WTC11 (cell line): ENCODE data around the gene TPGS1. TPM values are rescaled to one million over a fixed set of nuclear protein-coding genes. Genes with fewer than 3 reads are reported as not detected.

Source experiments
- ATAC-seq: fragments of 200-7000 bp; cut with Tn5 transposase; 2 replicates; pipeline ENCODE4 v1.10.0; 2021; ENCODE audit warnings: mild to moderate bottlenecking, moderate library complexity
- CTCF ChIA-PET: fragments of 300-600 bp; sonication (Branson Sonifier 250); formaldehyde crosslinking; loops from one replicate; lab custom pipeline; 2021; ENCODE audit warnings: antibody characterized with exemption; lab: Charles Lee
- POLR2A ChIA-PET: fragments of 350-600 bp; sonication (Branson Sonifier 250); formaldehyde crosslinking; loops from one replicate; lab custom pipeline; 2021; ENCODE audit warnings: antibody characterized with exemption; lab: Charles Lee
- DNase-seq: peaks from one replicate; pipeline ENCODE4 v3.0.0; 2021; ENCODE audit warnings: low spot score
- H3K27ac Mint-ChIP-seq: 2 replicates; pipeline ENCODE4 v1.8.0; 2021; ENCODE audit warnings: mixed read lengths
- H3K27me3 Mint-ChIP-seq: 2 replicates; pipeline ENCODE4 v1.8.0; 2021; ENCODE audit warnings: low read depth, mild to moderate bottlenecking, moderate library complexity, mixed read lengths
- H3K36me3 Mint-ChIP-seq: 2 replicates; pipeline ENCODE4 v1.8.0; 2021; ENCODE audit warnings: mixed read lengths
- H3K4me1 Mint-ChIP-seq: 2 replicates; pipeline ENCODE4 v1.8.0; 2022; ENCODE audit warnings: mixed read lengths
- H3K4me3 Mint-ChIP-seq: 2 replicates; pipeline ENCODE4 v1.8.0; 2021; ENCODE audit warnings: mild to moderate bottlenecking, moderate library complexity, mixed read lengths
- H3K9me3 Mint-ChIP-seq: 2 replicates; pipeline ENCODE4 v1.8.0; 2021; ENCODE audit warnings: mixed read lengths
- CDX4 ChIP-seq: fragments of 250-450 bp; sonication (Bioruptor Pico); IDR thresholded peaks from 2 replicates; pipeline ENCODE4 v1.9.0; 2021; ENCODE audit warnings: moderate library complexity, mild to moderate bottlenecking, inconsistent platforms, borderline replicate concordance
- ELF4 ChIP-seq: sonication (generic); formaldehyde crosslinking; IDR thresholded peaks from 2 replicates; pipeline ENCODE4 v1.8.1; 2022; ENCODE audit warnings: low read depth, mild to moderate bottlenecking, moderate library complexity, missing genetic modification reagents
- IRF2 ChIP-seq: sonication (generic); formaldehyde crosslinking; IDR thresholded peaks from 2 replicates; pipeline ENCODE4 v1.8.0; 2022; ENCODE audit warnings: low read depth, missing genetic modification reagents, borderline replicate concordance
- RORB ChIP-seq: fragments of 250-450 bp; sonication (Bioruptor Pico); IDR thresholded peaks from 2 replicates; pipeline ENCODE4 v1.9.0; 2021; ENCODE audit warnings: mild to moderate bottlenecking
- STAT6 ChIP-seq: sonication (generic); formaldehyde crosslinking; conservative IDR thresholded peaks from 2 replicates; pipeline ENCODE4 v1.8.1; 2023; ENCODE audit warnings: mild to moderate bottlenecking, low read depth, missing genetic modification reagents, moderate library complexity
- TEAD4 ChIP-seq: sonication (generic); formaldehyde crosslinking; IDR thresholded peaks from 2 replicates; pipeline ENCODE4 v1.8.0; 2022; ENCODE audit warnings: mild to moderate bottlenecking, missing genetic modification reagents
- ZBTB21 ChIP-seq: sonication (generic); formaldehyde crosslinking; IDR thresholded peaks from 2 replicates; pipeline ENCODE4 v1.8.1; 2023; ENCODE audit warnings: mild to moderate bottlenecking, missing genetic modification reagents, borderline replicate concordance
- ZNF121 ChIP-seq: sonication (generic); formaldehyde crosslinking; IDR thresholded peaks from 2 replicates; pipeline ENCODE4 v1.8.0; 2023; ENCODE audit warnings: missing genetic modification reagents
- ZNF138 ChIP-seq: sonication (generic); formaldehyde crosslinking; conservative IDR thresholded peaks from 2 replicates; pipeline ENCODE4 v1.8.1; 2022; ENCODE audit warnings: mild to moderate bottlenecking, moderate library complexity, missing genetic modification reagents
- ZNF532 ChIP-seq: fragments of 250-450 bp; sonication (Bioruptor Pico); IDR thresholded peaks from 2 replicates; pipeline ENCODE4 v1.9.0; 2021; ENCODE audit warnings: mild to moderate bottlenecking, borderline replicate concordance
- total RNA-seq: library from RNA; stranded (reverse); gene quantifications from 3 replicates; pipeline ENCODE4 v1.2.3, GENCODE V29; 2021
- TF ChIP-seq, protein P1 (sequence below): sonication (generic); formaldehyde crosslinking; IDR thresholded peaks from 2 replicates; pipeline ENCODE4 v1.8.1; 2023; ENCODE audit warnings: mild to moderate bottlenecking, missing genetic modification reagents, borderline replicate concordance
- TF ChIP-seq, protein P2 (sequence below): sonication (generic); formaldehyde crosslinking; IDR thresholded peaks from 2 replicates; pipeline ENCODE4 v1.8.0; 2022; ENCODE audit warnings: mild to moderate bottlenecking, missing genetic modification reagents

TPGS1 gene
- total RNA-seq, 1 experiment from 2014 or later = 18.8 TPM

DNA sequence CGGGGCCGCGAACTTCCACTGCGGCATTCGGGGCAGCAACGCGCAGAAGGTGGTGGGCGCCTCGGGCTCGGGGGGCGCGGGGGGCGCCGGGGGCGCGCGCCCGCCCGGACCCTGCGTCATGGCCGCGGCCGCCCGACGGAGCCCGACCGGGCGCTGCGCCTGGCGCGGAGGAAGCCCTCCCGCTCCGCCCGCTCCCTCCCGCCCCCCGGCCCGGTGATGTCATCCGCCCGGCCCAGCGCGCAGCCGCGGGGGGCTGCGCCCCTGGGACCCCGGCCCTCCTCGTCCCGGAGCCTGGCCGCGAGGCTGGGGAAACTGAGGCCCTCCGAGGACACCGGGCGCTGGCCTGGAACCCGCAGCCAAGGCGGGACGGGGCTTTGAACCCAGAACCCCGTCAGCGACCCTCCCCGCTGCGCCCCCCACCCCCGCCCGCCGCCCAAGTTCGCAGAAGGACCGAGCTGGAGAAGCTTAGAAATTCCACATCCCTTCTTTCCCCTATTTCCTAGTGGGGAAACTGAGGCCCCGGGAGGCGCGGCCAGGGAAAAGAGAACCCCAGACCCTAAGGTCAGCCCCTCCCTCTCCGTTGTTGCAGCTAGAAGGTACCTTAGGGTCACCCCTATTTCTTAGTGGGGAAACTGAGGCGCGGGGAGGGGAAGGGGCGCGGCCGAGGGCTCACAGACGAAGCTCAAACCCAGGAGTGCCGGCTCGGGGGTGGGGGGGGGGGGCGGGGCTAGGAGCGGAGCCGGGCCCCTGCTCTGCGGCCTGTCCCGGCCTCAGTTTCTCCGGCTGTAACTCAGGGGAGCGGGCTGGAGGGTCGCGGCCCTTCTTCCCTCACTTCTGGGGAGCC lies 46.2 kb upstream of the TPGS1 start, which contains the start of gene SHC2:
Gene SHC2 (minus strand): TSS at position 157 of the 844 bp plus-strand sequence. CDS start 37 bp downstream, at position 120.
- TF ChIP-seq TEAD4 (CRISPR knock-in tag) (no peak), IRF2 (no peak), ZNF138 (CRISPR knock-in tag) (no peak), STAT6 (CRISPR knock-in tag) (no peak), RORB (CRISPR knock-in tag) (no peak)
- no peaks in the 10 kb centered on the region; the same call in 1 of the 2 replicates for H3K9me3 Mint-ChIP-seq
- no peaks in the 10 kb centered on the region for H3K36me3 Mint-ChIP-seq
- CTCF ChIA-PET = interaction anchor here (0.6 to 3.8 kb wide), 10 partner anchors 17 to 220 kb away, joined by 3 to 17 read pairs (median 4); partner anchors contain the start of gene C2CD4C
- peaks cover 6% of the 10 kb centered on the region; the same call in 1 of the 2 replicates for H3K4me1 Mint-ChIP-seq
- no peak for DNase-seq
- no peak within 1 kb of the TSS for H3K27ac Mint-ChIP-seq
- peaks cover 35% of the 10 kb centered on the region for H3K27me3 Mint-ChIP-seq
- ATAC-seq = no peak; the same call in 1 of the 2 replicates
- H3K4me3 Mint-ChIP-seq = peak within 1 kb of the TSS; percentile 73
- POLR2A ChIA-PET = interaction anchor here (0.6 kb wide), 1 partner anchor 52 kb away, joined by 3 read pairs; no protein-coding TSS in a partner anchor

DNA sequence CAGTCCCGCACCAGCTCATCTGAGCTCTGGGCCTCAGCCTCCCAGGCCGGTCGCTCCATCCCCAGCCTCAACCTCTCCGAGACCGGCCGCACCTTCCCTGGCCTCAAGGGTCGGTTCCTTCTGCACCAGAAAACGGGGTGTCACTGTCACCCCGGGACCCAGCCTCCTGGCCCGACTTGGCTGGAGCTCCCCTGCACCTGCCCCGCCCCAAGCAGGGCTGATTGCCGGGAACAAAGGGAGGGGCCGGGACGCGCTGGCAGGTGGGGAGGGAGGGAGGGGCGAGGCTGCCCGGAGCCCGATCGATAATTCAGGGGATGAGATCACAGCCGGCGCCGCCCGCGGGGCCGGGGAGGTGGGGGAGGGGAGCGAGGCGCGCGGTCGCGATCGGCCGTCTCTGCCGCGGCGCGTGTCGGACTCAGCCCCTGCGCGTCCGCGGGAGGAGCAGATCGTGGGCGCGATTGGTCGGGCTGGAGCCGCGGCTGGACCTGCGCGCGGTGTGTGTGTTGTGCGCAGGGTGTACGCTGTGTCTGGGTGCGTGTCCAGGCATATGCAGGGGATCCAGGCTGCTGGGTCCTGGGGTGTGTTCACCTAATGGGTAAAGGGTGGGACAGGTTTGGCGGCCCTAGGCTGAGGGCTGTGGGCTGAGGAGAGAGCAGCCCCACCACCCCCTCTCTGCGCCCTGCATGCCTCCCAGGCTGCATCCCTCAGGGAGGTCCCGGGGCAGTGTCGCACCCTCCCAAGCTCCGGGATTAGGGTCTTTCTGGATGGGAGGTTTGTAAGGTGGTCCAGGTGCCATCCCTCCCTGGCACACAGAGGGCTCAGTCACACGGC lies 45.4 kb upstream of the TPGS1 start:
- no peaks in the 10 kb centered on the region for H3K36me3 Mint-ChIP-seq
- H3K27ac Mint-ChIP-seq = no peak overlapping the region
- peaks cover 35% of the 10 kb centered on the region for H3K27me3 Mint-ChIP-seq
- peak; percentile 64 for ATAC-seq
- H3K9me3 Mint-ChIP-seq = no peaks in the 10 kb centered on the region; the same call in 1 of the 2 replicates
- TF ChIP-seq ZNF121 (CRISPR knock-in tag) (0 out of 2 replicates have a peak, but pooled peaks have one; percentile 2), ZNF532 (no peak), ZBTB21 (CRISPR knock-in tag) (no peak), CDX4 (CRISPR knock-in tag) (no peak), ELF4 (CRISPR knock-in tag) (no peak)
- TF ChIP-seq, protein P1, sequence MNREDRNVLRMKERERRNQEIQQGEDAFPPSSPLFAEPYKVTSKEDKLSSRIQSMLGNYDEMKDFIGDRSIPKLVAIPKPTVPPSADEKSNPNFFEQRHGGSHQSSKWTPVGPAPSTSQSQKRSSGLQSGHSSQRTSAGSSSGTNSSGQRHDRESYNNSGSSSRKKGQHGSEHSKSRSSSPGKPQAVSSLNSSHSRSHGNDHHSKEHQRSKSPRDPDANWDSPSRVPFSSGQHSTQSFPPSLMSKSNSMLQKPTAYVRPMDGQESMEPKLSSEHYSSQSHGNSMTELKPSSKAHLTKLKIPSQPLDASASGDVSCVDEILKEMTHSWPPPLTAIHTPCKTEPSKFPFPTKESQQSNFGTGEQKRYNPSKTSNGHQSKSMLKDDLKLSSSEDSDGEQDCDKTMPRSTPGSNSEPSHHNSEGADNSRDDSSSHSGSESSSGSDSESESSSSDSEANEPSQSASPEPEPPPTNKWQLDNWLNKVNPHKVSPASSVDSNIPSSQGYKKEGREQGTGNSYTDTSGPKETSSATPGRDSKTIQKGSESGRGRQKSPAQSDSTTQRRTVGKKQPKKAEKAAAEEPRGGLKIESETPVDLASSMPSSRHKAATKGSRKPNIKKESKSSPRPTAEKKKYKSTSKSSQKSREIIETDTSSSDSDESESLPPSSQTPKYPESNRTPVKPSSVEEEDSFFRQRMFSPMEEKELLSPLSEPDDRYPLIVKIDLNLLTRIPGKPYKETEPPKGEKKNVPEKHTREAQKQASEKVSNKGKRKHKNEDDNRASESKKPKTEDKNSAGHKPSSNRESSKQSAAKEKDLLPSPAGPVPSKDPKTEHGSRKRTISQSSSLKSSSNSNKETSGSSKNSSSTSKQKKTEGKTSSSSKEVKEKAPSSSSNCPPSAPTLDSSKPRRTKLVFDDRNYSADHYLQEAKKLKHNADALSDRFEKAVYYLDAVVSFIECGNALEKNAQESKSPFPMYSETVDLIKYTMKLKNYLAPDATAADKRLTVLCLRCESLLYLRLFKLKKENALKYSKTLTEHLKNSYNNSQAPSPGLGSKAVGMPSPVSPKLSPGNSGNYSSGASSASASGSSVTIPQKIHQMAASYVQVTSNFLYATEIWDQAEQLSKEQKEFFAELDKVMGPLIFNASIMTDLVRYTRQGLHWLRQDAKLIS = no peak
- TF ChIP-seq, protein P2, sequence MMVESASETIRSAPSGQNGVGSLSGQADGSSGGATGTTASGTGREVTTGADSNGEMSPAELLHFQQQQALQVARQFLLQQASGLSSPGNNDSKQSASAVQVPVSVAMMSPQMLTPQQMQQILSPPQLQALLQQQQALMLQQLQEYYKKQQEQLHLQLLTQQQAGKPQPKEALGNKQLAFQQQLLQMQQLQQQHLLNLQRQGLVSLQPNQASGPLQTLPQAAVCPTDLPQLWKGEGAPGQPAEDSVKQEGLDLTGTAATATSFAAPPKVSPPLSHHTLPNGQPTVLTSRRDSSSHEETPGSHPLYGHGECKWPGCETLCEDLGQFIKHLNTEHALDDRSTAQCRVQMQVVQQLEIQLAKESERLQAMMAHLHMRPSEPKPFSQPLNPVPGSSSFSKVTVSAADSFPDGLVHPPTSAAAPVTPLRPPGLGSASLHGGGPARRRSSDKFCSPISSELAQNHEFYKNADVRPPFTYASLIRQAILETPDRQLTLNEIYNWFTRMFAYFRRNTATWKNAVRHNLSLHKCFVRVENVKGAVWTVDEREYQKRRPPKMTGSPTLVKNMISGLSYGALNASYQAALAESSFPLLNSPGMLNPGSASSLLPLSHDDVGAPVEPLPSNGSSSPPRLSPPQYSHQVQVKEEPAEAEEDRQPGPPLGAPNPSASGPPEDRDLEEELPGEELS (CRISPR knock-in tag) = peak; percentile 66; the same call in 1 of the 2 replicates
- ChIA-PET CTCF (interaction anchor here (0.6 to 3.8 kb wide), 10 partner anchors 16 to 219 kb away, joined by 3 to 17 read pairs (median 4); partner anchors contain the start of gene C2CD4C), POLR2A (no interaction called here)
- H3K4me1 Mint-ChIP-seq = peaks cover 6% of the 10 kb centered on the region; the same call in 1 of the 2 replicates
- H3K4me3 Mint-ChIP-seq = peak overlapping the region; percentile 70
- peak; percentile 69 for DNase-seq
